Subcutaneous adipose tissue (tissue), 4 donors: ENCODE results near the gene KLHDC7B. TPM values are rescaled to one million over a fixed set of nuclear protein-coding genes. Genes with fewer than 3 reads are reported as not detected.

ENCODE experiments used
- CTCF ChIP-seq: fragments of 450-650 bp; IDR thresholded peaks from one replicate; pipeline ENCODE4 v1.5.1; 2016; ENCODE audit warnings: low read depth, mild to moderate bottlenecking, control low read depth, antibody characterized with exemption, moderate library complexity
- total RNA-seq, 4 donors: library from RNA; depleted of rRNA; stranded (reverse); fragments of >200 nt; gene quantifications; one replicate each; pipeline ENCODE4 v1.1.0, GENCODE V29; 2016

The KLHDC7B gene
- total RNA-seq, 4 donors from 2014 or later: not detected

- TF ChIP-seq CTCF: no peak
Observed at GRCh38 chr22:50503475-50504145, 42.1 kb upstream of the KLHDC7B start.

- no peak for TF ChIP-seq CTCF
Observed at GRCh38 chr22:50504369-50505211, 41.1 kb upstream of the KLHDC7B start.

GRCh38 chr22:50505276-50505775 lies 40.4 kb upstream of the KLHDC7B start:
- TF ChIP-seq CTCF: no peak

- TF ChIP-seq CTCF: no peak
Observed at GRCh38 chr22:50505776-50506610, 39.7 kb upstream of the KLHDC7B start.

- no peak for TF ChIP-seq CTCF
Observed at GRCh38 chr22:50506611-50507420, 38.9 kb upstream of the KLHDC7B start.

GRCh38 chr22:50507421-50507990 lies 38.2 kb upstream of the KLHDC7B start, which contains the start of gene LMF2:
Gene LMF2 (minus strand): TSS chr22:50507702. CDS start chr22:50507675, 27 bp downstream.
- TF ChIP-seq CTCF: no peak
